Osteocyte (in vitro differentiated cells): ENCODE results near the gene PGAM1. TPM values are rescaled to one million over a fixed set of nuclear protein-coding genes. Genes with fewer than 3 reads are reported as not detected.

Experiments
- DNase-seq: peaks from one replicate; pipeline ENCODE4 v3.0.0; 2021; ENCODE audit warnings: mixed read lengths; ENCODE audit not compliant: unreplicated experiment; ENCODE audit errors: extremely low spot score
- H3K27ac Mint-ChIP-seq: one replicate; pipeline ENCODE4 v1.8.0; 2021; ENCODE audit warnings: mild to moderate bottlenecking, mixed read lengths; ENCODE audit not compliant: unreplicated experiment
- H3K27me3 Mint-ChIP-seq: one replicate; pipeline ENCODE4 v1.8.0; 2021; ENCODE audit warnings: mixed read lengths; ENCODE audit not compliant: unreplicated experiment
- H3K36me3 Mint-ChIP-seq: one replicate; pipeline ENCODE4 v1.8.0; 2021; ENCODE audit warnings: mixed read lengths; ENCODE audit not compliant: unreplicated experiment
- H3K4me1 Mint-ChIP-seq: one replicate; pipeline ENCODE4 v1.8.0; 2021; ENCODE audit warnings: mixed read lengths; ENCODE audit not compliant: unreplicated experiment
- H3K4me3 Mint-ChIP-seq: one replicate; pipeline ENCODE4 v1.8.0; 2021; ENCODE audit warnings: mild to moderate bottlenecking, moderate library complexity, mixed read lengths; ENCODE audit not compliant: unreplicated experiment
- H3K9me3 Mint-ChIP-seq: one replicate; pipeline ENCODE4 v1.8.0; 2021; ENCODE audit warnings: mixed read lengths; ENCODE audit not compliant: unreplicated experiment
- total RNA-seq: library from RNA; stranded (reverse); gene quantifications from 2 replicates; pipeline ENCODE4 v1.2.1, GENCODE V29; 2021
- TF ChIP-seq, protein P1 (sequence below): fragments of 200-600 bp; sonication (generic); IDR thresholded peaks from 2 replicates; pipeline ENCODE4 v1.5.0; 2021; ENCODE audit warnings: antibody characterized with exemption, mild to moderate bottlenecking, moderate library complexity

Gene PGAM1
- total RNA-seq, 1 donor from 2014 or later = 236 TPM

DNA sequence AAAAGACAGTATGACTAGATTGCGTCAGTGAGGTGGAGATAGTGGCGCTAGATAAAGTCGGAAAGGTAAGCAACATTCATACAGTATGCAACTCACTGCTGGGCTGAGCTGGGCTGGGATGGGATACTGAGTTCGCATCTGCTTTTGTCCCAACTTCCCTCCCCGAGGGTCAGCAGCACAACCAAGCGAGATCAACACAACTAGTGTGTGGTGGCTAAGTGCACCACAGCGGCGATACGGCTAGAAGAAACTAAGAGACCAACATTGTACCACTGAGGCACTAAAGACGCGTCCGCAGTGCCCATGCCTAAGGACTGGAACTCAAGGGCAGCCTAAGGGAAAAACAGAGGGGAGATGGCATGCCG is 19.3 kb downstream of the PGAM1 start:
- no peak for DNase-seq
- Mint-ChIP-seq H3K9me3 (no peaks in the 10 kb centered on the region), H3K4me1 (peaks cover 31% of the 10 kb centered on the region), H3K27me3 (no peaks in the 10 kb centered on the region), H3K36me3 (peaks cover 9% of the 10 kb centered on the region), H3K27ac (peak overlapping the region; percentile 74), H3K4me3 (peak overlapping the region; percentile 97)
- TF ChIP-seq, protein P1, sequence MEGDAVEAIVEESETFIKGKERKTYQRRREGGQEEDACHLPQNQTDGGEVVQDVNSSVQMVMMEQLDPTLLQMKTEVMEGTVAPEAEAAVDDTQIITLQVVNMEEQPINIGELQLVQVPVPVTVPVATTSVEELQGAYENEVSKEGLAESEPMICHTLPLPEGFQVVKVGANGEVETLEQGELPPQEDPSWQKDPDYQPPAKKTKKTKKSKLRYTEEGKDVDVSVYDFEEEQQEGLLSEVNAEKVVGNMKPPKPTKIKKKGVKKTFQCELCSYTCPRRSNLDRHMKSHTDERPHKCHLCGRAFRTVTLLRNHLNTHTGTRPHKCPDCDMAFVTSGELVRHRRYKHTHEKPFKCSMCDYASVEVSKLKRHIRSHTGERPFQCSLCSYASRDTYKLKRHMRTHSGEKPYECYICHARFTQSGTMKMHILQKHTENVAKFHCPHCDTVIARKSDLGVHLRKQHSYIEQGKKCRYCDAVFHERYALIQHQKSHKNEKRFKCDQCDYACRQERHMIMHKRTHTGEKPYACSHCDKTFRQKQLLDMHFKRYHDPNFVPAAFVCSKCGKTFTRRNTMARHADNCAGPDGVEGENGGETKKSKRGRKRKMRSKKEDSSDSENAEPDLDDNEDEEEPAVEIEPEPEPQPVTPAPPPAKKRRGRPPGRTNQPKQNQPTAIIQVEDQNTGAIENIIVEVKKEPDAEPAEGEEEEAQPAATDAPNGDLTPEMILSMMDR = no peak

DNA sequence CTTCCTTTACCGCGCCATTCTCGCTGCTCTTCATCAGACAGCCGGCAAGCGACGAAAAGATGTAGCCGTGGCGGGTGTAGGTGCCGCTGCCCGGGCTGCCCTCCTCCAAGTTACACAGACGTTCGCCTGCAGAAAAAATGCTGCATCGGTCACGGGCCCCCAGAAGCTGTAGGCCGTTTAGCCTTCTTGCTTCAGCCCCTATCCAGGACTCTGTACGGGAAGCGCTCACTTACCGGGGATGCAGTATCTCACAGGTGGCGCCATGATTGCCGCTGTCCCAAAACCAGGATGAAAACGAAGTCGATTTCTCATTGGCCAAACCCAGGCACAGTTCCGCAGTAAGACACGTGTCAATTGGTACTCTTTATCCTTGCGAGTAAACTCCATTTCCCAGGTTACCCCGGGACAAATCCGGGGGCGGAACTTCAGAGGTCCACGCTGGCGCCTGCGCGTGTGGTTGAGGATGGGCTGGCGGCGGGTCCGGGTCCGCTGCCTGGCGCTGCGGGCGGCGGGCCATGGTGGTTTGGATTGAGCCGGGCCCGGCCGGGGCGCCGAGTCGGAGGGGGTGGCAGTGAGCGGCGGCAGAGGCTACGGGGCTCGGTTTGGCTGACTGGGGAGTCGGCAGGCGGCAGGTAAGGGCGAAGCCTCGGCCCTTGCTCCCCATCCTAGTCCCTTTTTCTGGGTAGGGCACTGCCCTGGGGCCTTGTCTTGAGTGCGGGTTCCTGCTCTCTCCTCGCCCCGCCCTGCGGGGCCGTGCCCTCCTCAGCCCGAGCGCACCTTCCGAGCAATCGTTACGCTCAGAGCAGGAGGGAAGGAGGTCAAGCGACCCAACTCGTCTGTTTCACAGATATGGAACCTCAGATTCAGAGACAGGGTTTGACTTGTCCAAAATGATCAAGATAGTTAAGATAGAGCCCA is 20.0 kb downstream of the PGAM1 start, which contains the start of the genes EXOSC1 and ZDHHC16:
Gene EXOSC1 (minus strand): TSS at position 285 of the 918 bp plus-strand sequence. CDS start 21 bp downstream, at position 264.
Gene ZDHHC16 (plus strand): TSS at position 454 of the 918 bp plus-strand sequence. CDS start 5,501 bp downstream, outside the sequence.
- peaks cover 7% of the 10 kb centered on the region for H3K36me3 Mint-ChIP-seq
- TF ChIP-seq, protein P1 = peak; percentile 28
- DNase-seq = peak; percentile 96
- no peaks in the 10 kb centered on the region for H3K9me3 Mint-ChIP-seq
- no peaks in the 10 kb centered on the region for H3K27me3 Mint-ChIP-seq
- peak within 1 kb of the TSS; percentile 97 for H3K4me3 Mint-ChIP-seq
- peak within 1 kb of the TSS; percentile 74 for H3K27ac Mint-ChIP-seq
- peaks cover 35% of the 10 kb centered on the region for H3K4me1 Mint-ChIP-seq

GRCh38 chr10:97450828-97451227 is 24.8 kb downstream of the PGAM1 start:
- TF ChIP-seq, protein P1 = no peak
- DNase-seq = no peak
- no peaks in the 10 kb centered on the region for H3K27me3 Mint-ChIP-seq
- no peak overlapping the region for H3K27ac Mint-ChIP-seq
- H3K4me1 Mint-ChIP-seq = peaks cover 31% of the 10 kb centered on the region
- H3K9me3 Mint-ChIP-seq = no peaks in the 10 kb centered on the region
- no peak overlapping the region for H3K4me3 Mint-ChIP-seq
- peaks cover 11% of the 10 kb centered on the region for H3K36me3 Mint-ChIP-seq

DNA sequence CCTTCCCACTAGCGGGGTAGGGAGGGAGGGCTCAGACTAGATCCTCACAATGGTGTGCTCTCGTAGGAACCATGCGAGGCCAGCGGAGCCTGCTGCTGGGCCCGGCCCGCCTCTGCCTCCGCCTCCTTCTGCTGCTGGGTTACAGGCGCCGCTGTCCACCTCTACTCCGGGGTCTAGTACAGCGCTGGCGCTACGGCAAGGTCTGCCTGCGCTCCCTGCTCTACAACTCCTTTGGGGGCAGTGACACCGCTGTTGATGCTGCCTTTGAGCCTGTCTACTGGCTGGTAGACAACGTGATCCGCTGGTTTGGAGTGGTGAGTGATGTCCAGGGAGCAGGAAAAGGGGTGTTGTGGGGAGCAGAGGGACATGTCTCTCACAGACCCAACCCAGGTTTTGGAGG is 25.6 kb downstream of the PGAM1 start:
- H3K4me1 Mint-ChIP-seq = peaks cover 26% of the 10 kb centered on the region
- no peaks in the 10 kb centered on the region for H3K9me3 Mint-ChIP-seq
- TF ChIP-seq, protein P1 = no peak
- no peak overlapping the region for H3K27ac Mint-ChIP-seq
- peaks cover 19% of the 10 kb centered on the region for H3K36me3 Mint-ChIP-seq
- no peak overlapping the region for H3K4me3 Mint-ChIP-seq
- no peaks in the 10 kb centered on the region for H3K27me3 Mint-ChIP-seq
- DNase-seq = no peak

GRCh38 chr10:97452352-97452751 is 26.4 kb downstream of the PGAM1 start:
- Mint-ChIP-seq H3K4me1 (peaks cover 19% of the 10 kb centered on the region), H3K27ac (no peak overlapping the region), H3K9me3 (no peaks in the 10 kb centered on the region), H3K4me3 (no peak overlapping the region), H3K36me3 (peaks cover 24% of the 10 kb centered on the region), H3K27me3 (no peaks in the 10 kb centered on the region)
- TF ChIP-seq, protein P1 = no peak
- DNase-seq = no peak
